ENCODE results near the gene NACC1.

- TF ChIP-seq CTCF (IDR thresholded peaks at IDR 0.05; ENCODE audit: low read depth, low read length, poor library complexity, severe bottlenecking) (no peak), EZH2phosphoT487 (IDR thresholded peaks at IDR 0.05; ENCODE audit: borderline replicate concordance, low read length) (no peak)
Measured at GRCh38 chr19:13132471-13133180, 14.6 kb downstream of the NACC1 start.
